ENCODE data around the gene ATXN1. TPM values are rescaled to one million over a fixed set of nuclear protein-coding genes. Genes with fewer than 3 reads are reported as not detected.

The ATXN1 gene
- polyA plus RNA-seq, 1 donor, result 14.7 TPM

- DNase-seq (ENCODE audit: low read depth), result no peak
These were observed 447.5 kb downstream of the ATXN1 start for GRCh38 chr6:16313732-16314131.

- no peak for DNase-seq (ENCODE audit: low read depth)
These were observed 449.5 kb downstream of the ATXN1 start for GRCh38 chr6:16311763-16312162.

- no peak for DNase-seq (ENCODE audit: low read depth)
These were observed 454.9 kb downstream of the ATXN1 start for GRCh38 chr6:16306334-16306733.

GRCh38 chr6:16305788-16306187 is 455.5 kb downstream of the ATXN1 start:
- DNase-seq (ENCODE audit: low read depth), result no peak

GRCh38 chr6:16305246-16305725 is 456.0 kb downstream of the ATXN1 start:
- DNase-seq (ENCODE audit: low read depth), result no peak

- no peak for DNase-seq (ENCODE audit: low read depth)
These were observed 458.3 kb downstream of the ATXN1 start for GRCh38 chr6:16302721-16303552.

- no peak for DNase-seq (ENCODE audit: low read depth)
These were observed 459.7 kb downstream of the ATXN1 start for GRCh38 chr6:16301511-16301910.

- no peak for DNase-seq (ENCODE audit: low read depth)
These were observed 461.4 kb downstream of the ATXN1 start for GRCh38 chr6:16299861-16300260.

GRCh38 chr6:16296061-16296670 is 465.1 kb downstream of the ATXN1 start:
- DNase-seq (ENCODE audit: low read depth), result no peak

- DNase-seq (ENCODE audit: low read depth), result no peak
These were observed 465.8 kb downstream of the ATXN1 start for GRCh38 chr6:16295471-16295870.

- DNase-seq (ENCODE audit: low read depth), result no peak
These were observed 466.2 kb downstream of the ATXN1 start for GRCh38 chr6:16295060-16295459.

- DNase-seq (ENCODE audit: low read depth), result no peak
These were observed 466.9 kb downstream of the ATXN1 start for GRCh38 chr6:16294371-16294770.

- DNase-seq (ENCODE audit: low read depth), result no peak
These were observed 468.3 kb downstream of the ATXN1 start for GRCh38 chr6:16292942-16293341.

GRCh38 chr6:16292432-16292831 is 468.8 kb downstream of the ATXN1 start:
- no peak for DNase-seq (ENCODE audit: low read depth)

GRCh38 chr6:16291739-16292138 is 469.5 kb downstream of the ATXN1 start:
- DNase-seq (ENCODE audit: low read depth), result no peak

GRCh38 chr6:16288163-16288562 is 473.1 kb downstream of the ATXN1 start:
- DNase-seq (ENCODE audit: low read depth), result no peak

- no peak for DNase-seq (ENCODE audit: low read depth)
These were observed 475.1 kb downstream of the ATXN1 start for GRCh38 chr6:16286151-16286522.

GRCh38 chr6:16285467-16286150 is 475.7 kb downstream of the ATXN1 start:
- DNase-seq (ENCODE audit: low read depth), result no peak

GRCh38 chr6:16284472-16284871 is 476.8 kb downstream of the ATXN1 start:
- DNase-seq (ENCODE audit: low read depth), result no peak

- no peak for DNase-seq (ENCODE audit: low read depth)
These were observed 478.9 kb downstream of the ATXN1 start for GRCh38 chr6:16282370-16282769.

- no peak for DNase-seq (ENCODE audit: low read depth)
These were observed 482.0 kb downstream of the ATXN1 start for GRCh38 chr6:16279243-16279642.

- no peak for DNase-seq (ENCODE audit: low read depth)
These were observed 482.5 kb downstream of the ATXN1 start for GRCh38 chr6:16278750-16279149.
